ENCODE data around the gene GJD4. TPM values are rescaled to one million over a fixed set of nuclear protein-coding genes. Genes with fewer than 3 reads are reported as not detected.

The GJD4 gene
- total RNA-seq, 1 experiment from 2014 or later: not detected

DNA sequence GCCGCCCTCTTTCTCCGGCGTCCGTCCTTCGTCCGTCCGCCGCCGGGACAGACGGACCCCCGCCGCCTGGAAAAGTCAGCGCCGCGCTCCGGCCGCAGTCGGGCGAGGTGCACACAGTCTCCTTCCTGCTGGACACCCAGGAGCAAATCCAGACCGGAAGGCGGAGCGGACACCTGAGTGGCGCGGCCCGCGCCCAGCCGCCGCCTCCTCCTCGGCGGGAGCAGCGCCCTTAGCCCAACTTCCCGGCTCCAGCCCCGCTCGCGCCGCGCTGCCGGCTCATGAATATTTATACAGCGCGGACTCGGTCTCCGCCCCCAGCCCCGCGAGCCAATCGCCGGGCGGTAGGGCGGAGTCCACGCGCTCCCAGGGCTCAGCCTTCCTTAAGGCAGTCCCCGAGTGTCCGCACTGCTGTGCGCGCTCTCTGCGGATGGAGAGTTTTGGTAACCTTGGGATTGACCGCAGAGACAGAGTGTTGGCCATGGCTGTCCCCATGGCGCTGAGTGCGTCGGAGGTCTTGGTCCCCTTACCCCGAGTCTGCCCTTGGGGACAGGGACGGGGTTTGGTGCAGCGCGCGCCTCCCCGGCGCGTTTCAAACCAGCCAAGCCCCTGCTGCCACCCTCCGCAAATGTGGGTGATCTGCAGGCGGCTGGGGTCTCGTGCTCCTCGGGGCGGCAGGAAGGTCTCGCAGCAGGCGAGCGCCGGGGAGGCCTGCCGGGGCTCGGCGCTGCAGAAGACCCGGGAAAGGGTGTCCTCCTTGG lies 37.1 kb downstream of the GJD4 start, which contains the start of gene FZD8:
Gene FZD8 (minus strand): TSS at position 262 of the 758 bp plus-strand sequence. CDS start 867 bp downstream, outside the sequence.
- Histone ChIP-seq H3K36me3 (ENCODE audit: insufficient read depth, low read length) (no peaks in the 10 kb centered on the region), H3K9ac (ENCODE audit: low read length) (no peak within 1 kb of the TSS), H3K79me2 (ENCODE audit: low read length) (no peaks in the 10 kb centered on the region), H3K27me3 (ENCODE audit: low read length) (no peaks in the 10 kb centered on the region), H3K4me2 (ENCODE audit: low read depth, low read length, poor library complexity, severe bottlenecking) (no peak within 1 kb of the TSS), H3K27ac (ENCODE audit: low read length) (no peak within 1 kb of the TSS), H2AFZ (ENCODE audit: low read length) (no peak within 1 kb of the TSS), H4K20me1 (ENCODE audit: insufficient read depth, low read depth, low read length) (no peaks in the 10 kb centered on the region), H3K9me3 (ENCODE audit: low read length) (no peaks in the 10 kb centered on the region), H3K4me3 (ENCODE audit: low read length) (no peak within 1 kb of the TSS), H3K4me1 (ENCODE audit: low read length) (no peaks in the 10 kb centered on the region), H3K9me2 (replicated peaks; ENCODE audit: insufficient read depth, low read length) (no peaks in the 10 kb centered on the region)
- no peak for DNase-seq

DNA sequence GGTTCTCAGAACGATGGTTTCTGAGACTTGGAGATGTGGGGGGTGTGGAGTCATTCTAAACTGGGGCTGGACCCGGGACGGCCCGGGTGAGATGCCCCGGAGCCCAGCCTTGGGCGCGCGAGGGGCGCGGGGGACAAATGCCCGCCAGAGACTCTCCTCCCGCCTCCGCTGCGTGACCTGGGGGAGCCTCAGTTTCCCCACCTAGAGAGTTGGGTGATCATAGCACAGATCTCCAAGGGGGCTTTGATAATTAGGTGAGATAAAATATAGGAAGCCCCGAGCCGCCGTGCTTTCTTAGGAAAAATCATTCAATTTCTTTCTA lies 37.6 kb downstream of the GJD4 start:
- Histone ChIP-seq H3K79me2 (ENCODE audit: low read length) (no peaks in the 10 kb centered on the region), H3K4me1 (ENCODE audit: low read length) (no peaks in the 10 kb centered on the region), H3K9me3 (ENCODE audit: low read length) (no peaks in the 10 kb centered on the region), H3K9me2 (replicated peaks; ENCODE audit: insufficient read depth, low read length) (no peaks in the 10 kb centered on the region), H2AFZ (ENCODE audit: low read length) (no peak overlapping the region), H3K4me2 (ENCODE audit: low read depth, low read length, poor library complexity, severe bottlenecking) (no peak overlapping the region), H4K20me1 (ENCODE audit: insufficient read depth, low read depth, low read length) (no peaks in the 10 kb centered on the region), H3K27me3 (ENCODE audit: low read length) (no peaks in the 10 kb centered on the region), H3K4me3 (ENCODE audit: low read length) (no peak overlapping the region), H3K9ac (ENCODE audit: low read length) (no peak overlapping the region), H3K27ac (ENCODE audit: low read length) (no peak overlapping the region), H3K36me3 (ENCODE audit: insufficient read depth, low read length) (no peaks in the 10 kb centered on the region)
- DNase-seq: no peak

GRCh38 chr10:35643151-35644049 lies 38.3 kb downstream of the GJD4 start:
- no peak overlapping the region for H2AFZ ChIP-seq (ENCODE audit: low read length)
- no peaks in the 10 kb centered on the region for H3K9me2 ChIP-seq (replicated peaks; ENCODE audit: insufficient read depth, low read length)
- no peak overlapping the region for H3K4me2 ChIP-seq (ENCODE audit: low read depth, low read length, poor library complexity, severe bottlenecking)
- H3K79me2 ChIP-seq (ENCODE audit: low read length): no peaks in the 10 kb centered on the region
- no peak overlapping the region for H3K9ac ChIP-seq (ENCODE audit: low read length)
- no peaks in the 10 kb centered on the region for H3K27me3 ChIP-seq (ENCODE audit: low read length)
- no peak for DNase-seq
- H3K4me3 ChIP-seq (ENCODE audit: low read length): no peak overlapping the region
- H4K20me1 ChIP-seq (ENCODE audit: insufficient read depth, low read depth, low read length): no peaks in the 10 kb centered on the region
- H3K4me1 ChIP-seq (ENCODE audit: low read length): no peaks in the 10 kb centered on the region
- H3K36me3 ChIP-seq (ENCODE audit: insufficient read depth, low read length): no peaks in the 10 kb centered on the region
- no peaks in the 10 kb centered on the region for H3K9me3 ChIP-seq (ENCODE audit: low read length)
- H3K27ac ChIP-seq (ENCODE audit: low read length): no peak overlapping the region

- H4K20me1 ChIP-seq (ENCODE audit: insufficient read depth, low read depth, low read length): no peaks in the 10 kb centered on the region
- H3K9me2 ChIP-seq (replicated peaks; ENCODE audit: insufficient read depth, low read length): no peaks in the 10 kb centered on the region
- H3K4me2 ChIP-seq (ENCODE audit: low read depth, low read length, poor library complexity, severe bottlenecking): no peak overlapping the region
- no peak overlapping the region for H3K4me3 ChIP-seq (ENCODE audit: low read length)
- H3K36me3 ChIP-seq (ENCODE audit: insufficient read depth, low read length): no peaks in the 10 kb centered on the region
- no peaks in the 10 kb centered on the region for H3K27me3 ChIP-seq (ENCODE audit: low read length)
- no peaks in the 10 kb centered on the region for H3K79me2 ChIP-seq (ENCODE audit: low read length)
- no peaks in the 10 kb centered on the region for H3K4me1 ChIP-seq (ENCODE audit: low read length)
- no peaks in the 10 kb centered on the region for H3K9me3 ChIP-seq (ENCODE audit: low read length)
- no peak overlapping the region for H3K27ac ChIP-seq (ENCODE audit: low read length)
- no peak overlapping the region for H2AFZ ChIP-seq (ENCODE audit: low read length)
- H3K9ac ChIP-seq (ENCODE audit: low read length): no peak overlapping the region
- no peak for DNase-seq
Observed at GRCh38 chr10:35644050-35644950, 39.2 kb downstream of the GJD4 start.

DNA sequence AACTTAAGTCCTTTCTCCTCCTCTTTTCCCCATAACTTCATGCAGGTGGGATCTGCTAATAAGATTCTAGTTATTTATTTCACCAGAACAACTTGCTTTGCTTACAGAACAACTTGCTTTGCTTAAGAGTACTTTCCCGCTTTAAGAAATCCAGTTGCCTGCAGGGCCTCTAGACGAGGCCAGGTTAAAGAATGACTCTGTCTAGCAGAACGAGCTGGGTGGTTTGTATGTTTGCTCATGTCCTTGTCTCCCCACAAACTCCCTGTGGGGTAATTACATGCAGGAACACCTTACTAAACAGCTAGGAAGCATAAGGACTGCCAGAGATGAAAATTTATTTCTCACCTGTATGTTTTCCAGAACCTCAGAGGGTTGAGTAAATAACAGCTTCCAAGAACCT lies 45.8 kb downstream of the GJD4 start:
- Histone ChIP-seq H3K4me1 (ENCODE audit: low read length) (no peaks in the 10 kb centered on the region), H4K20me1 (ENCODE audit: insufficient read depth, low read depth, low read length) (no peaks in the 10 kb centered on the region), H3K9ac (ENCODE audit: low read length) (no peak overlapping the region), H2AFZ (ENCODE audit: low read length) (no peak overlapping the region), H3K9me3 (ENCODE audit: low read length) (no peaks in the 10 kb centered on the region), H3K4me2 (ENCODE audit: low read depth, low read length, poor library complexity, severe bottlenecking) (no peak overlapping the region), H3K27ac (ENCODE audit: low read length) (no peak overlapping the region), H3K27me3 (ENCODE audit: low read length) (no peaks in the 10 kb centered on the region), H3K9me2 (replicated peaks; ENCODE audit: insufficient read depth, low read length) (no peaks in the 10 kb centered on the region), H3K79me2 (ENCODE audit: low read length) (no peaks in the 10 kb centered on the region), H3K36me3 (ENCODE audit: insufficient read depth, low read length) (no peaks in the 10 kb centered on the region), H3K4me3 (ENCODE audit: low read length) (no peak overlapping the region)
- DNase-seq: no peak

DNA sequence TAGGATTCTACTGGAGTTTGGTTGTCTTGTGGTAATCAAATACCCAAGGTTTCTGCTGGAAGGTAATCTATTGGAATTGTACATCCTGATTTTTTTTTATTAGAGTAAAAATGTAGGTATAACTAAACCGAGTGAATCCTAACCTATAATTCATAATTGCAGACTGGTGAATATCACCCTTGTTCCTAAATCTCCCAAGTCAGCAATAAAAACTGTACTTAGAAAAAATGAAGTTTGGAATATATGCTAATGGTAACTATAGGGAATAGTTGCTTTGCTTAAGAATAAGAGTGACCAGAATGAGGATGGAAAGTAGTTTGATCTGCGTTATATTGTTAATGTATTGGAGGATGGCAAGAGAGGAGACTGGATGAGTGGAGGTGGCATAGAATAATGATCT lies 47.7 kb downstream of the GJD4 start:
- no peaks in the 10 kb centered on the region for H3K27me3 ChIP-seq (ENCODE audit: low read length)
- no peaks in the 10 kb centered on the region for H3K36me3 ChIP-seq (ENCODE audit: insufficient read depth, low read length)
- H4K20me1 ChIP-seq (ENCODE audit: insufficient read depth, low read depth, low read length): no peaks in the 10 kb centered on the region
- H3K79me2 ChIP-seq (ENCODE audit: low read length): no peaks in the 10 kb centered on the region
- no peaks in the 10 kb centered on the region for H3K4me1 ChIP-seq (ENCODE audit: low read length)
- H3K4me3 ChIP-seq (ENCODE audit: low read length): no peak overlapping the region
- no peaks in the 10 kb centered on the region for H3K9me3 ChIP-seq (ENCODE audit: low read length)
- H3K9me2 ChIP-seq (replicated peaks; ENCODE audit: insufficient read depth, low read length): no peaks in the 10 kb centered on the region
- no peak overlapping the region for H3K4me2 ChIP-seq (ENCODE audit: low read depth, low read length, poor library complexity, severe bottlenecking)
- no peak overlapping the region for H2AFZ ChIP-seq (ENCODE audit: low read length)
- no peak overlapping the region for H3K27ac ChIP-seq (ENCODE audit: low read length)
- H3K9ac ChIP-seq (ENCODE audit: low read length): no peak overlapping the region
- no peak for DNase-seq

GRCh38 chr10:35657621-35658020 lies 52.5 kb downstream of the GJD4 start:
- Histone ChIP-seq H2AFZ (ENCODE audit: low read length) (no peak overlapping the region), H3K9me3 (ENCODE audit: low read length) (no peaks in the 10 kb centered on the region), H3K36me3 (ENCODE audit: insufficient read depth, low read length) (no peaks in the 10 kb centered on the region), H3K9me2 (replicated peaks; ENCODE audit: insufficient read depth, low read length) (no peaks in the 10 kb centered on the region), H3K4me3 (ENCODE audit: low read length) (no peak overlapping the region), H3K4me2 (ENCODE audit: low read depth, low read length, poor library complexity, severe bottlenecking) (no peak overlapping the region), H3K27ac (ENCODE audit: low read length) (no peak overlapping the region), H3K4me1 (ENCODE audit: low read length) (no peaks in the 10 kb centered on the region), H3K79me2 (ENCODE audit: low read length) (no peaks in the 10 kb centered on the region), H3K9ac (ENCODE audit: low read length) (no peak overlapping the region), H3K27me3 (ENCODE audit: low read length) (no peaks in the 10 kb centered on the region), H4K20me1 (ENCODE audit: insufficient read depth, low read depth, low read length) (no peaks in the 10 kb centered on the region)
- no peak for DNase-seq

All from Karpas-422 (cell line).